Upper lobe of left lung (tissue), 4 donors: ENCODE data around the gene LCN12.

ENCODE experiments used
- CTCF ChIP-seq, 6 experiments: fragments of 450-650 bp in 4 of 6; fragments of 200-600 bp in 2 of 6; sonication (generic) in 2 of 6; IDR thresholded peaks; one replicate each; pipeline ENCODE4 v1.5.1; 2016 to 2019; ENCODE audit warnings: antibody characterized with exemption in 6 of 6
- POLR2A ChIP-seq, 4 donors: fragments of 450-650 bp; IDR thresholded peaks; one replicate each; pipeline ENCODE4 v1.5.1; 2016 to 2017; ENCODE audit warnings: antibody characterized with exemption in 4 of 4, mild to moderate bottlenecking in 2 of 4

GRCh38 chr9:136922540-136922939 is 29.5 kb upstream of the LCN12 start:
- no peak for TF ChIP-seq CTCF (IDR thresholded peaks at IDR 0.05)
- TF ChIP-seq POLR2A (IDR thresholded peaks at IDR 0.05) = no peak
